GM18511 (cell line): Measurements from ENCODE around the gene GRIP2.

Experiments used
- ATAC-seq: cut with Tn5 transposase; IDR thresholded peaks from one replicate; pipeline ENCODE4 v1.9.1; 2021; ENCODE audit warnings: mild to moderate bottlenecking, moderate library complexity; ENCODE audit not compliant: unreplicated experiment

The GRIP2 gene

DNA sequence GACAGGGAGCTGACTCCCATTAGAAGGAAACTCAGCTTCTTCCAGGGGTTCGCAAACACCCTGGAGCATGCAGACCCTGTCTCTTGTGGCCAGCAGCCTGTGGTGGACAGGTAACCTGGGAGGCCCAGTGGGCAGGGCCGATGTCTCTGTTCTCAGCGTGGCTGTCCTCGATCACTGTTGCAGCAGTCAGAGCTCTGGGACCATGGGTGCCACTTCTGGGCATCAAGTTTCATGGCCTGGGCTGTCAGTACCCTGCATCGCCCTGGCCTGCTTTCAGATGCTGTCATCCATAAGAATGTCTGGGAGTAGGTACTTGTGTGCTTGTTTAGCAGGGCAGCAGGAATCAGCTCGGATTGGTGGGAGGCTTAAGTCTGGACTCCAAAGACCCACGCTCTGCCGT lies 83.3 kb downstream of the GRIP2 start:
- ATAC-seq: no peak

DNA sequence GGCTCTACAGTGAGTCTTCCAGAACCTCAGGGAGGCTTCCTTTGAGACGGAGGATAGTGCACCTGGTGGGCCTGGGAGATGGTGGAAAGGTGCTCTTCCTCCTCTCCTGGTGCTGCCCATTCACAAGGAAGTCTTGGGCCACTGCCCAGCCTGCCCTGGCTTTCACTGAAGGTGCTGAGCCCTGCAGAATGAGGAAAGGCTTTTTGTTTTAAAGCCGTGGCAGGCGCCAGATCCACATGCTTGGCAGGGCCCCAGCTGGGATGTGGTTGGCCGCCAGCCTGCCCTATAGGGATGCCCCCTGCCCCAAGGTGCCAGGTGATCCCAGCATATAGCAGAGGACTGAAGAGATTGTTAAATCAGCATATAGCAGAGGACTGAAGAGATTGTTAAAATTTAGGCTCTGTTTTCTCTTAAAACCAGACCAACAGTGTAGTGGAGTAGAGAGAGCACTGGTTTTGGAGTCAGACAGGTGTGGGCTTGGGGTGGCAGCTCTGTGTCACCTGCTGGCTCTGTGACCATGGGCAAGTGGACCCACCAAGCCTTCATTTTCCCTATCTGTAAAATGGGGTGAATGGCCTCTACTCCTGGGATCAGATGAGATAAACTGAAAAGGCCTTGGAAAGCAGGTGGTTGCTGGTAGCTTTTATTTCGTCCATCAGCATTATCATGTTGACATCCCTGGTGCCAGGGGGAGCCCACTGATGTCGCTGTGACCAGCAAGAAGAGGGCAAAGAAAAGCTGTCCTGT lies 84.4 kb downstream of the GRIP2 start:
- no peak for ATAC-seq

DNA sequence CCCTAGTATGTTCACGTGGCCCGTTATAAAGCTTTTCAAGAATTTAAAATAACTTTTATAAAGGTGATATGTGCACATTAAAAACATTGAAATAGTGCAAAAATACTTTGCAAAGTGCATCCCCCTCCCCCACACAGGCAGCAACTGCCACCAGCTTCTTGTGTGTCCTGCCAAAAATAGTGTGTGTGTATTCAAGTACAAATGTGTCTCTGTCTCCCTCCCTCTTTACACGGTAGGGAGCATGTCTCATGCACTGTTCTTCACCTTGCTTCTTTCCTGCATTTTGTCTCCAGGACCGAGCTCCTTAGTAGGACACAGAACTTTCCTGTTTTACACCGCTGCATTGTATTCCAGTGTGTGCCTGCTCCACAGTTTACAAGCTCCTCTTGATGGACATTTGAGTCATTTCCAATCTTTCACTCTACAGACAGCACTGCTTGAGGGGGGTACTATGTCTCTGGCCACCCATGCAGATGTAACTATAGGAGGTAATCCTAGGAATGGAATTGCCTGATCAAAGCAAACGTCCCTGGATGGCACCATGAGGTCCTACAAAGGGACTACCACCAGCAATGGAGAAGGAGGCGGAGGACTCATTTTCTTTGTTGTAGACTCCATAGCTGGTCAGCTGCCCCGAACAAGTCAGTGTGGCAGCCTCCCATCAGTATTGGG lies 85.4 kb downstream of the GRIP2 start:
- ATAC-seq: no peak

DNA sequence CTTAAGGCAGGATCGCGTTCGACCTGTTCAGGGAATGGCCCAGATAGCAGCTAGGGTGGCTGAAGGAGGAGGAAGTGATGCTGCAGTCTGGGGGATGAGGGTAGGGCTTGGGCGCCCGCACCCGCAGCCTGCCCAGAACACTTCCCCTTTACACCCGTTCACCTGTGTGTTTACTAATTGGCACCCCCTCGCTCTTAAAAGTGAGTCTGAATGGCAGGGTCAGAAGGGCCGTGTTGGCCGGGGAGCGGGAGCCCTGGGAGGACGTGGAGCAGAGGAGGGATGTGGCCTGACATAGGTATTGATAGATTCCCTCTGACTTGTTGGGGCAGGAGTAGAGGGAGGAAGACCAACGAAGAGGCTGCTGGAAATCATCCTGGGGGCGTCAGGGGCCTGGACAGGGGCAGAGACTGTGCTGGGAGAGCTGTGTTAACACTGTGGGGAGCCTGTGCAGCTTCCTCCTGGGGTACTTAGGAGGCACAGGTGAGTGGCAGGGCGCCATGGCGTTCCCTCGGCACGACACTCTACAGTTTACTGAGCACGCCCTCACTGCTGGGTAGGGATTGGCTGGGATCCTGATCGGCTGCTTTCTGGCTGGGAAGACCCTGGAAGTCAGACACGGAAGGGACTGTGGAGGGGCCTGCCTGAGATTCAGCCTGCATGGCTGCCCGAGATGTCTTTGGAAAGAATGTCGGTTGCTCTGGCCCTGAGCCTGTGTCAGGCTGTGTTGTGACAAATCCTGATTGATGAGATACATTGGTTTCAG lies 86.1 kb downstream of the GRIP2 start:
- no peak for ATAC-seq

DNA sequence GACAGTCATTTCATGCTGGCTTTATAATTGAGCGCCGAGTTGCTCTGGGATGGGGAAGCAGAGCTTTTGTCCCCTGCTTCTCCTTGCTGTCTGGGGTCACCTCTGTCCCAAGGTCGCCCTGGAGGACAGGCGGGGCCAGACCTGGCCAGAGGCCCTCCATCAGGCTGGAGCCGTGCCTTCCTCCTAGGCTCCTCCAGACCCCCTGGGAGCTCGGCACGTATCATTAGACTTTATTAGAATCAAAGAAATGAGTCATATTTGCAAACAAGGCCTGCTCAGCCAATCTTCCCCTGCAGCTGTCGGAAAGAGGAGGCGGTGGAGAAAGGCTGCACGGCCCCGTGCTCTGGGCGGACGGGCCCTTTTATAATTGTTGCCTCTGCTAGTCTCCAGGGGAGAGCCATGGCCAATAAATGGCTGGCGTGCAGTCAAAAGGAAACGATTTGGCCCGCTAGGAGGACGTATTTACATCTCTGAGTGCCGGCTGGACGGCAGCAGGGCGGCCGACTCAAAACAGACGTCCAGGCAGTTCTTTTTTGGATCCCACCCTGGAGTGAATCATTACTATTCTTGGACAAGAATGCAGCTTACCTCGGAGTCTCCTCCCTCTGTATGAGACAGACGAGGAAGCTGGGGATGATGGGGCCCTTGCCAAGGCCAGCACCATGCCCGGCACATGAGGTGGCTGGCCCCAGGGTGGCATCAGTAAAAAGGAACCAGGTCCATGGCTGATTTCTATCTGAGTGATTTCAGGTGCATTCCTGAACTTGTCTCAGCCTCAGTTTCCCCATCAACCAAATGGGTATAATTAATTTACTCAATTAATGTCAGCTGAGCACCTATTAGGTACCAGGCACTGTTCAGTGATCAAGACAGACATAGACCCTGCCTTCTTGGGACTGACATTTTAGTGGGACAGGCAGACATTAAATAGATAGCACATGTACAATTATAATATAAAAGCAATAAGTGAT lies 87.1 kb downstream of the GRIP2 start:
- ATAC-seq: no peak

DNA sequence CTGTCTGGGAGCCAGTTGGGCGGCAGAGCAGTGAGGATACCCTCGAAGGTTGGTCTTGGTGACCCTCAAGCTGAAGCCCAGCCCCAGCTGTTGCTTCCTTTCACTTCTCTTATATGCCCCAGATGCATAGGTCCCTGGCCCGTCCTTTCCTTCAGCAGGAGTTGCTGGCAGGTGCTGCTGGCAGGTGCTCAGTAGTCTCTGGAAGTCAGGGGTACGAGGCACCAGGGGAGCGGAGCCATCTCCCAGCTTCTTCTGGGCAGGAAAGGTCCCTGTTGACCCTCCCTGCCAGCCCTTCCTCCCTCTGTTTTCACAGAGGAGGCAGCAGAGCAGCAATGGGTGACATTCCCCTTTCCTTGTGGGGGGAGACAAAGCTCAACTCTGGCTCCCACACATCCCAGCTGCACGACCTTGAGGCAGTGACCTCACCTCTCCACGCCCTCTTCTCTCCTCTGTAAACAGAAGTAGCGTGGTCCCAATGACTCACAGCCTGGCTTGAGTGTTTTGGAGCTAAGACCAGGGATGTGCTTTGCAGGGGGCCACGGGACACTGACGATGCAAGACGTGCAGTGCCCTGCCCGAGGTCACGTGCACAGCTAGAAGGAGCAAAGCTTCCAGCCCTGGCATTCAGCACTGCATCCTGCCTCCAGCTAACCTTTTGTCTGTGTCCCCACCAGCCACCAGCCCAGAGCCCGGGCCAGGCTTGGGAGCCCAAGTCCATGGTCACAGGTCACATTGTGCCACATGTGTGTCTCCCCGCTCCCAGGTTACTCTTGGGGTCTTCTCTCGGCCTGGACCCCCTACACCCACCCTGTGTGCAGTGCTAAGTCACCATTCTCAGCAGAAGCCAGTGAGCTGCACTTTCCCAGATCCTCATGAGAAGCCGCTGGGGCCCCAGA lies 88.0 kb downstream of the GRIP2 start:
- no peak for ATAC-seq

DNA sequence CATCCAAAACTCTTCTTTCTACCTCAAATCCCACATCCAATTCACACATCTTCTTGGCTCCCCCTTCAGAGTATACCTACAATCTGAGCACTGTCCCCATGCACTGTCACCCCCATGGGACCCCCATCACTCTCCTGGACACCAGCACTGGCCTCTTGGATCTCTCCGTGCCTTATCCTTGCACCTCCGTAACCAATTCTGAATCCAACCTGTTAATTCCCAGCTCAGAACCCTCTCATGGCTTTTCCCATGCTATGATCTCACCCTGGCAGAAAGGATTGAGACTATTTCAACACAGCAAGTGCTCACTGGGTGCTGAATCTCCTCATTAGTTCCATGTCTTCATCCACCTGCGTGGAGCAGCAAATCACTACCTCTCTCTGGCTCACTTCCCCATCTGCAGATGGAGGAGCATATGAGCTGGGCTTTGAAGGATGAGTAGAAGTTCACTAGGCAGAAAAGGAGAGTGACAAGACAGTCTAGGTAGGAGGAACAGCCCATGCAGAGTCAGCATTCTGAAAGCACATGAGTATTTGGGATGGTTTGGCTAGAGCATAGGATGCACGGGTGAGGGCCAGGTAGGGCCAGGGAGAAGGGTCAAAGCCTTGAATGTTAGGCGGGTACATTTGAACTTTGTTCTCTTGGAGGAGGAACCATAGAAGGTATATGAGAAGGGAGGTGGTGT lies 89.1 kb downstream of the GRIP2 start:
- no peak for ATAC-seq

DNA sequence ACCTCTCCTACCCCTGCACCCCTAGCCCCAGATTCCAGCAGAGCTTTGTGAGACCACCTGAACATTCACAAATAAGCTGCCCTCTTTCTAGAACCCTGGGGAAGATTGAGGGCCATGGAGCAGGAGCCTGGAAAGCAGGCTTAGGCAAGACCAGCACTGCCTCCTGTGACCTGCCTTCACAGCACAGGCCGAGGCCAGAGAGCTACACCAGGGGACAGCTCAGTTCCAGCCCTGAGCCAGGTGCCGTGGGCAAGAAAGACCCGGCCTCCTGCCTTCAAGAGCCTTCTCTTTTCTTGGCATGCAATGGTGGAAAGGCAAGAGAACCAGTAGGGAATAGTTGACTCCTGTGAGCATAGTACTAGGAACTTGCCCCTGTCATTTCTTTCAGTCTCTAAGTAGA lies 89.6 kb downstream of the GRIP2 start:
- ATAC-seq: no peak

DNA sequence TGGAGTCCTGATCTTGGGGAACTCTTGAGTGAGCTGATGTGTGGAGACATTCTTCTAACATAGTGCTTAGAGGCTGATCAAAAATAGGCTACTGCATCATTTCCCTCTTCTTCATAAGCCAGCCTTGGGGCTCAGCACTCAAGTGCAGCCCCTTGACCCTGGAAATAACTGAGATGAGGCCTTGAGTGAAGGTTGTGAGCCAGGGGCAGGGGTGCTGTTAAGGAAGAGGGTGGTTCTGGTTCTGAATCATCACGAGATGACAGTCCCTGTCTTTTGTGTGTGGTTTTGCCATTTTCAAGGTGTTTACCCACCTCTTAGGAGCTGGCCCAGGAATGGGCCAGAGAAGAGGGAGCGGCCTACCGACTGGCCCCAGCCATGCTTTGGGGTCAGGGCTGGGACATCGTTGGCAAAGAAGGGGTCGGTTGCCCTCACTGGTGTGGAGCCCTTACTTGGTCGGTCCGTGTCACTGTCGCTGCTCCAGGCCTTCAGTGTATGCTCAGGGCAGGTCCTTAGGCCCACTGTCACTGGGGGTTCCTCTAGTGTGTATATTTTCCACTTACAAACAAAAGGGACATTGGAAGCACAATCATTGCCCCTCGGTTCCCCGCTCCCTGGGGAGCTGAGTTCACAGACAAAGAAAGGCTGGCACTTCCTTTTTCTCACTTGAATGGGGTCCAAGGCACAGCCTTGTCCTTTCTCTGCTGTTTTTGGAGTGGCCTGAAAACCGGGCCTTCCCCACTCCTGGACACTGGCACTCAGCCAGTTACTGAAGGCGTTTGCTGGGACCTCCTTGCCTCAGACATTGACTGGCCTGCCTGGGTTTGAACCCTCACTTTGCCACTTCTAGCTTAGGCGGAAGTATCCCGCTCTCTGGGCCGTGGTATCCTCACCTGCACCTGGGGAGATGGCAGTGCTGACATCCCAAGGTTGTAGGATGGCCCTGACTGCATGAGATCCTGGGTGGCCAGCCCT lies 91.1 kb downstream of the GRIP2 start:
- ATAC-seq: no peak

DNA sequence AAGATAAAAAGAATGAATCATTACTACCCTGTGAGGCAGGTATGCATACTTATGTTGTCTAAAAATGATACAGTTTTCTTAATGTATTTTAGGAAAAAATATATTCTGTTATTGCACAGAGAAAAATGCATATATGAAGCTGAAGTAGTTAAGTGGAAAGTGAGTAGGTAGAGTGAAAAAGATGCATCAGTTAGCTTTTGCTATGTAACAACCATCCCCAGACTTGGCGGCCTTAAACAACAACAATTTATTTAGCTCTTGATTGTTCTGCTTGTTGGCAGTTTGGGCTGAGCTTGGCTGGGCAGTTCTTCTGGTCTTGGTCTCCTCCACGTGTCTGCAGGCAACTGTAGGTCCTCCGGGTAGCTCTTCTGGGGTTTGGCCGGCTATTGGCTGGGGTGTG lies 92.1 kb downstream of the GRIP2 start:
- no peak for ATAC-seq

DNA sequence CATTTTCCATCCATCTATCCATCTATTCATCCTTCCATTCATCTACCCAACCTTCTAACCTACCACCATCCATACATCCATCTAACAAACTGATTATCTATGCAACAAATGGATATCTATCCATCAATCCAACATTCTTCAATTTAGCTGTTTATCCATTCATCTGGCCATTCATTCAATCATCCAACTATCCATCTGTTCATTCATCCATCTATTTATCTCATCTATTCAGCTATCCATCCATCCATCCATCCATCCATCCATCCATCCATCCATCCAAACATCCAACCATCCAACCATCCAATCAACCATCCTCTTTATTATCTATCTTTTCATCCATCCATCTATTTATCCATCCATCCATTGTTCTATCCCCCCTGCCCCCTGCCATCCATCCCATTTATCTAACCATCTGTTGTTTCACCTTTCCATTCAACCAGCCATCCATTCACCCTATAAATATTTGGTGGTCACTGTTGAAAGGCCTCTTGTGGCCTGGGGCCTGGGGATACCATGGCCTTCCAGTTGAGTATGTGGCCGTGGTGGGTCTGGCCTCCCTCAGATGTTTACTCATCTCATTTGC lies 93.1 kb downstream of the GRIP2 start:
- ATAC-seq: no peak

DNA sequence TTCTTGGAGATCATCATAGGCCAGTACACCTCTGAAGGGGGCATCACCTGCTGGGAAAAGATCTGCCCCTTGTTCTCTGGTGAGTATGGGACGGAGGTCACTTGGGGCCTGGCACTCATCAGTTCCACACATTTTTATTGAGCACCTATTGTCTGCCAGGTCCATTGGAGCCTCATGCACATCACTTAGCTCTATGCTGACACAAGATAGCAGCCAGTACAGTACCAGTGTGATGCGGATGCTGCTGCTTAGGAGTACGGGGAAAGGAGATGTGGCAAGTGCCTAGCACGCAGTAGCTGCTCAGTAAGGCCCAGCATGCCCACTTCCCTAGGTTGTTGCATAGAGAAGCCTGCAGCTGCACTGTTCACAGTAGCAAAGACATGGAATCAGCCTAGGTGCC lies 94.4 kb downstream of the GRIP2 start:
- ATAC-seq: no peak

DNA sequence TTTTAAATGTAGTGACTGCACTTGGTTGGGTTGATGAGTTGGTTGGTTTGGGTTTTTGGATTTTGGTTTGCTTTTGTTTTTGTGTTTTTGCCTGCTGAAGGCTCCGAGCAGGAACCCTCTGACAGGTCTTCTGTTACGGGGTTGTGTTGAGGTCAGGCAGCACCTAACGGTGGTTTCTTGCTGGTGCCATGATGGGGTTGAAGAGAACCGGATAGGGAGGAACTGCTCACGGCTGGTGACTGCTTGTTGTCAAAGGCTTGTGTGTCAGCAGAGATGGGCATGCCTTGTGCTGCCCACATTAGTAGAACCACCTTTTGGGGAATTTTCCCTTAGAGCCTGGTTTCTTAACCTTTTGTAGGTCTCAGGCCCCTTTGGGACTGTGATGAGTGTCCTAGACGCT lies 95.8 kb downstream of the GRIP2 start:
- ATAC-seq: no peak

DNA sequence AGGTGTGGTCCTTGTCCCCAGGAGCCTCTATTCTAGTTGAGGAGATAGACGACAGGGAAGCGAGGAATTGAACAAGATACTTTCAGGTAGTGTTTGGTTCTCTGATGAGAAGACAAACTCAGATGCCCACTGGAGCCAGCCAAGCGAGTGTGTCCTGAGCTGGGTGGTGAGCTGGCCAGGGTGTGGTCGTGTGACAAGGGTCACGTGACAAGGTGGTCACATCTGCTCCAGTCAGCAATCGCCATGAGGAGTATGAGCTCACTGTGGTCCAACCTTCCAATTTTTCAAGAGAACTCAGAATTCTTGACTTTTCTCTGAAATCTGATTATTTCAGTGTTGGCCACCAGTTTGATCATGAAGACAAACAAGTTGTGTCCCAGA lies 98.2 kb downstream of the GRIP2 start:
- no peak for ATAC-seq

DNA sequence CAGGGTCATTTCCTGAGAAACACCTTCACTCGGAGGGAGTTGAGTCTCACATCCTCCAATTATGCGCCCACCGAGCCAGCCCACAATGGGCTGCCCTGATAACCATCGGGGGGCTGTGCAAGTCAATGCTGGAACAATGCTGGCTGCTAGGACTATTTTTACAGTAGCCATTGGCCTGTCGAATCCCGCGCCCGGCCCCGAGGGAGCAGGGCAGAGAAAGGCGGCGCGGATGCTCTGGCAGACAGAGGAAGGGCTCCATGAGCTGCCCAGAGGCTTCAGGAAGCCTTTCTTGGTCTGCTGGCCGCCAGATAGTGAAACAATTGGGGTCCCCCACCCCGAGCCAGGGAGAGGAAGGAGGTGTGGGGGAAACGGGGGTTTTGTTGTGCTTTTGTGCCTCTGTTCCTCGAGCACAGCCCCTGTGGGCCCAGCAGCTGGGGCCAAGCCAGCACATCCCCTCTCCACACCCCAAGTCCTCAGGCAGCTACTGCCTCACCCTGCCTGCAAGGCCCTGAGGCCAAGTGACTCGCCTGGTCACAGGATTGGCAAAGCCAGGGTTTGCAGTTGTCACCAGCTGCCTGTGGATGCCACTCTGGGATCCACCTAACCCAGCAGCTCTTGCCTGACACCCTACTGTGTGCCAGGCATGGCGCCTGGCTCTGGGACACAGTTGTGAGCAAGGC lies 98.8 kb downstream of the GRIP2 start:
- ATAC-seq: no peak

DNA sequence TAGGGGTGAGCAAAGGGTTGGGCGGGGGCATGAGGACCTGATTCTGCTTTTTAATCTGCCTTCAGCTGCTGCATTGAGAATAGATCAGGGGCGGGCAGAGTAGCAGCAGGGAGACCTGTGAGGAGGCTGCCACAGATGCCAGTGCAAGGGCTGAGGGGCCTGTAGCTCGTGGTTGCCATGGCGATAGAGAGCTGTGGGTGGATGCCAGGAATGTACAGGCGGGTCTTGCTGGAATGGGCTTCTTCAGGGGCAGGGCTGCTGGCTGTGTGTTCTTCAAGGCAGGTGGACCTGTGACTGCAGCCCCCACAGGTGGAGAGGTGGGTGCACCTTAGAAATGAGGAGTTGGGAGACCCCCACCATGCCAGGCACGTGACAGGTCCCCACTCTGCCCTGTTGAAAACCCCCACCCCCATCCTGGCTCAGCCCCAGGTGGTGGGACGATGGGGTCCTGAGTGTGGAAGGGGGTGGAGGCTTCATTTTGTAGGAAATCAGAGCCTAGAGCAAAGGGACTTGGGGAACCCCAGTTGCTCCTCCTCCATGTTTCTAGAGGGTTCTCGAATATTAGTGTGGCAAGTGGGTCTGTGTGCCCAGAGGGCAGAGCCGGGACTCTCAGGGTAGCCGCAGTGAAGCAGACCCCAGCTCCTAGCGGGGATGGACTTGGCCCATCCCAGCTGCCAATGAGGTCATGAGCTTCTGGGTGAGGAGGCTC lies 99.5 kb downstream of the GRIP2 start:
- no peak for ATAC-seq

DNA sequence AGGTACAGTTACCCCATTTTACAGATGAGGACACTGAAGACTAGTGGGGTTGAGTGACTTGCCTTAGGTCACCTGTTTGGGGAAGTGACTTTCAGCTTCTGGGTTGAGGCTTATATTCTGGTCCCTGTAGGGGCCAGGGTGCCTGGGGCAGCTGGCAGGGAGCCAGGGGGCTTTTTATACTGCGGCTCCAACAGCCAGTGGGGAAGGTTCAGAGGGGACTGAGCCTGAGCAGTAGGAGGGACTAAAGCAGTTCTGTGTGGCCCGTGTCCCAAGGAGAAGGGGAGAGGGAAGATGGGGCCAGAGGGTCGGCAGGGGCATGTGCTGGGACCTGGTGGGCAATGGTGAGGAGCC lies 100.0 kb downstream of the GRIP2 start:
- ATAC-seq: no peak
